ENCODE measurements around the gene TMEM203.
A peak's percentile ranks its signal among the peaks of the same experiment; 100 is the strongest.

DNA sequence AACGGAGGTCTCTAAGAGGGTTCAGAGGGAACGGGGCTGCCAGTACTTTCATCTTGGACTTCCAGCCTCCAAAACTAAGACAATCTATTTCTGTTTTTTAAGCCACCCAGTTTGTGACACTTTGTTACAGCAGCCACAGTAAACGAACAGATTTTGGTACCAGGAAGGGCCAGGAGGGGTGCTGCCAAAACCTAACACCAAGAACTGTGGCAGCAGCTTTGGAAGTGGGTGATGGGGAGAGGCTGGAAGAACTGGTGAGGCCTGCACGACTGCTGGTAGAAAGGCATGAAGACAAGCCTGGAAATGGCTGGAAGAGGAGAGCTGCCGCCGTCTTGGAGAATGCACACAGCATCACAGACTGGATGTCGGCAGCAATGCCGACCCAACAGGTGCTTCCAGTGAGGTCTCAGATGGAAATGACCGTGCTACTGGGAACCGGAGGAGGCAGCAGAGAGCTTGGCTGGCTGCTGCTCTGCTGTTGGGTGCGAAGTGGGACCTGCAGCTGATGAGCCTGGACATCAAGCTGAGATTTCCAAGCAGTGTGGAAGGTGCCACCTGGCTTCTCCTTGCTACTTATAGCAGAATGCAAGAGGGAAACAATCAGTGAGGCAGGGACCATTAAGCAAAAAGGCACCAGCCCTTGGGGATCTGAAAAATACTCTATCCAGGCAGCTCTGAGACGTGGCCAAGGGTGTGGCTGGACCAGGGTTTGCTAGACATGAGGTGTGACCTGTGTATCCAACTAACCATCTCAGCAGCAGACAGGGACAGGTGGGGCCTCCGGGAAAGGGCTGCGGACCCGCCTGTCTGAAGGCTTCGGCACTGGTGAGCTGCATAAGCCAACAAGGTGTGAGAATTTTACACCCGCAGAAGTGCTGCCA lies 28.9 kb downstream of the TMEM203 start:
- TF ChIP-seq, protein P1, sequence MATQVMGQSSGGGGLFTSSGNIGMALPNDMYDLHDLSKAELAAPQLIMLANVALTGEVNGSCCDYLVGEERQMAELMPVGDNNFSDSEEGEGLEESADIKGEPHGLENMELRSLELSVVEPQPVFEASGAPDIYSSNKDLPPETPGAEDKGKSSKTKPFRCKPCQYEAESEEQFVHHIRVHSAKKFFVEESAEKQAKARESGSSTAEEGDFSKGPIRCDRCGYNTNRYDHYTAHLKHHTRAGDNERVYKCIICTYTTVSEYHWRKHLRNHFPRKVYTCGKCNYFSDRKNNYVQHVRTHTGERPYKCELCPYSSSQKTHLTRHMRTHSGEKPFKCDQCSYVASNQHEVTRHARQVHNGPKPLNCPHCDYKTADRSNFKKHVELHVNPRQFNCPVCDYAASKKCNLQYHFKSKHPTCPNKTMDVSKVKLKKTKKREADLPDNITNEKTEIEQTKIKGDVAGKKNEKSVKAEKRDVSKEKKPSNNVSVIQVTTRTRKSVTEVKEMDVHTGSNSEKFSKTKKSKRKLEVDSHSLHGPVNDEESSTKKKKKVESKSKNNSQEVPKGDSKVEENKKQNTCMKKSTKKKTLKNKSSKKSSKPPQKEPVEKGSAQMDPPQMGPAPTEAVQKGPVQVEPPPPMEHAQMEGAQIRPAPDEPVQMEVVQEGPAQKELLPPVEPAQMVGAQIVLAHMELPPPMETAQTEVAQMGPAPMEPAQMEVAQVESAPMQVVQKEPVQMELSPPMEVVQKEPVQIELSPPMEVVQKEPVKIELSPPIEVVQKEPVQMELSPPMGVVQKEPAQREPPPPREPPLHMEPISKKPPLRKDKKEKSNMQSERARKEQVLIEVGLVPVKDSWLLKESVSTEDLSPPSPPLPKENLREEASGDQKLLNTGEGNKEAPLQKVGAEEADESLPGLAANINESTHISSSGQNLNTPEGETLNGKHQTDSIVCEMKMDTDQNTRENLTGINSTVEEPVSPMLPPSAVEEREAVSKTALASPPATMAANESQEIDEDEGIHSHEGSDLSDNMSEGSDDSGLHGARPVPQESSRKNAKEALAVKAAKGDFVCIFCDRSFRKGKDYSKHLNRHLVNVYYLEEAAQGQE (IDR thresholded peaks at IDR 0.05; ENCODE audit: insufficient replicate concordance, low read depth) = no peak
- TF ChIP-seq CTCF (IDR thresholded peaks at IDR 0.05; ENCODE audit: insufficient read depth, low read length) (peak; percentile 71), POLR2AphosphoS5 (IDR thresholded peaks at IDR 0.05; ENCODE audit: low read depth) (peak; percentile 25; the same call in 1 of the 2 replicates), GABPA (IDR thresholded peaks at IDR 0.05; ENCODE audit: low read depth) (no peak)

Data from HL-60 (cell line).